Stimulated activated CD8-positive, alpha-beta memory T cell treated with anti-CD3 and anti-CD28 coated beads, Interleukin-12 subunit alpha, Interleukin-12 subunit beta, amount 100 ng/mL, for 1 hour (primary cell): Measurements from ENCODE around the gene UNC5B.

Source experiments
- DNase-seq: peaks from one replicate; pipeline ENCODE4 v3.0.0-alpha.2; 2020; ENCODE audit warnings: low read depth

Gene UNC5B

GRCh38 chr10:71239946-71240795, 27.8 kb downstream of the UNC5B start:
- no peak for DNase-seq

GRCh38 chr10:71241114-71241829, 28.9 kb downstream of the UNC5B start:
- DNase-seq: no peak

DNA sequence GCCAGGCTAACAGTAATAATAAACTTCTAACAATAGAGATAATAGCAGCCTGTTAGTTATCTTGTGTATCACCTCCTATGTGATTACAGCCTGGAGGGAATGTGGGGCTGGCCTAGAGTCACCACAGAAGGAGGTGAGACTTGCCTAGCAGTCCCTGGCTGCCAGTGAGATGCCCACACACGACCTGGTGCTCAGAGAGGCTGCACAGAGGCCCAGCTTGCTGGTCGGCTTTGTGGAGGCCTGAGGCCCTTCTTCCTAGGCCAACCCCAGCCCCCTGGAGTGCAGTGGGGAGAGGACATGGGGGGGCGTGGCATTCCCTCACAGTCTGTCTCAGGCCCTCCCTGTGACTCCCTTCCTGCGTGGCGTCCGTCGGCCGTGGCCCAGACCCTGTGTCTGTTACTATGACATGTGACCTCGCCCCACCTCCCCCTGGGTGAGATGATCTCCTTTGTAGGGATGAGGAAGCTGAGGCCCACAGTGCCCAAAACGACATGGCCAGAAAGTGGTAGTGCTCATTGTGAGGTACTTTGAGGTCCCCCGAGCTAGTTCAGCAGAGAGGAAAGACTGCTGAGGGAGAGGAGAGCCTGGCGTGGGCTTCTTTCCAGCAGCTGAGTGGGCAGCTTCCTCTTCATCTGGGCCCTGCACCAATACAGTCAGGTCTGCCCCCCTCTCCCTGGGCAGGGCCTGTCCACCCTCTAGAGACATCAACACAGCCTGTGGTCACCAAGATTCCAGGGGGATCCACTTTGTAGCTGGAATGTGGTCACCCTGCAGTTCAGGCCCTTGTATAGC, 29.7 kb downstream of the UNC5B start:
- no peak for DNase-seq

DNA sequence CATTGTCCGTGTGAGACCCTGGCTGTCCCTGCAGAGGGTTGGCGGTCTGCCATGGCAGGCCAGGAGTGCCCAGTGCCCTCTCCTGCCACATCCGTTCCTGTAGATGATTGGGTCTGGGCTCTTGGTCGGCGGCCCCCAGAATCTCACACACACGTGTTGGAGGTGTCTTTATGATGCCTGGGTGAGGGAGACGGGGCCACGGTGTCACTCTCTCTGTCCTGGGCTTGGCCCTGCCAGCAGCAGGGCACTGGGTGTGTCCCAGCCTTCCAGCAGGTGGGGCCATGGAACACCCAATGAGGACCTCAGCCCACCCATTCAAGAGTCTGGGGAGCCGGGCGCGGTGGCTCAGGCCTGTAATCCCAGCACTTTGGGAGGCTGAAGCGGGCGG, 30.2 kb downstream of the UNC5B start:
- DNase-seq: no peak

DNA sequence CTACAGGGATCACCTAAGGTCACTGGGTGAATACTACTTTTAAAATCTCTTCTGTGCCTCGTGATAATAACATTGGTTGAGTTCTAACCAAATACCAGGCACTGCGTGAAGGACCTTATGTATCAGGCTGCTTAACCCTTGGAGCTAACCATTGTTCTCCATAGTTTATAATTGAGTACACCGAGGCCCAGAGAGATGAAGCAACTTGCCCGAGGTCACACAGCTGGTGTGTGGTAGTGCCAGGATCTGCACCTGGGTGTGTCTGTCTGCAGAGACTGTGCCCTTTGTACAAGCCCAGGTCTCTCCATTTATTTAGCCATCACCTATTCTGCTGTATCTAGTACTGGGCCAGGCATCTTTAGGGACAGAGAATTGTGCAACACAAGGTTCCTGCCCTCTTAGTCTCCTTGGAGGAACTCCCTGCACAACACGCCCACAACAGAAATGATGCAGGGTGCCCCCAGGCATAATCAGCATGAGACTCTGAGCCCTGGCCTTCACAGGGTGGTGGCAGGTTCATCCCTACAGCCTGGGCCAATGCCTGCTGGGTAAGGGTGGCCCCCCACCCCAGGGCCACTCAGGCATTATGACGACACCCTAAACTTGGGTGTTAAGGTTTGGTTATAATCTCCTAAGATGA, 31.5 kb downstream of the UNC5B start:
- no peak for DNase-seq

GRCh38 chr10:71244431-71245419, 32.4 kb downstream of the UNC5B start:
- DNase-seq: no peak

DNA sequence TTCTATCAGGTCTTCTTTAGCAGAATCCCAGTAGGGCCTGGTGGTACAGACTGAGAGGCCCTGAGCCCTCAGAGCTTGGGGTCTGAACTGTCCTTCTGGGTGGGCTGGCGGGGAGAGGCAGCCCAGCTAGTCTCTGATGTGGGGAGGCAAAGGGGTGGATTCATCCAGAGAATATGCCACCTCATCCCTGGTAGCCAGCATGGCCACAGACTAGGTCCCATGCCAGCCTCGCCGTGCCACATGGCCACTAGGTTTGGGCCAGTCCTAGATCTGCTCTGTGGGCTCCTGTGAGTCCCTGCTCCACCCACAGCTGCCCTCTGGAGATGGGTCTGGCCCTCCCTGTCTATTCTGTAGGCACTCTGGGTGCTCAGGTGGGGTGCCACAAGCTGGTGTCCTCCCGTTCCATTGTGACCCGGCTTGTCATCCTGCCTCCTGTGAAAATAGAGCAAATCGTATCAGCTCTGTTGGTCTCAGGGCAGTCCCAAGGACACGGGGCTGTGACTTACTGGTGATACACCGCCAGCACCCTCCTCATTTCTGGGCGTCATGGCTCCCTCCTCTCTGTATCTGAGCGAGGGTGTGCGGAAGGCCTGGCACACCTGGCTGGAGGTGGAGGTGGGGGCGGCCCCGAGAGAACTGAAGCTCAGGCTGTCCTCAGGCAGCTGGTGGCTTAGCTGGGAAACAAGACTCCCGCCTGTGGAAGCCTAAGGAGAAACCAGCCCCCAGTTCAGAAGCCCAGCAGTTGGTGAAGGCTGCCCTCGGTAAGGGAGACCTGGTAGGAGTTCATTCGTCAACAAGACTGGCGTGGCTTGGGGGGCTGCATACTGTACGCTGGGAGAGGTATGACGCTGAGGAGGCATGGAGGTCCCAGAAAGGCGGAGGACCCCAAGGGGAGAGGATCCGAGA, 33.3 kb downstream of the UNC5B start:
- DNase-seq: no peak

GRCh38 chr10:71246591-71247413, 34.4 kb downstream of the UNC5B start:
- DNase-seq: no peak

DNA sequence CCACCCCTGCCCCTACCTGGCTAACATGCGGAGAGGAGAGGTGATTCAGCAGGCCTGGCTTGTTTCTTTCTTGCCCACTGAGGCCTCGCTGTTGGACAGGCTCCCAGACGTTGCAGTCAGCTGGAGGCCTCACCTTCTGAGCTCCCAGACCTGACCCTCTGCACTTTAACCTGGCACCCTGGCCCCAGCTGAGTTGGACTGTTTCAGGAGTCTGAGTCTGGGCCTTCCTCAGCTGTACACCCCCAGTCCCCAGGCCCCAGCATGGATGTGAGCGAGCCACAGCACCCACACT, 35.0 kb downstream of the UNC5B start:
- no peak for DNase-seq

- DNase-seq: no peak
Observed at GRCh38 chr10:71247804-71248203, 35.4 kb downstream of the UNC5B start.

- no peak for DNase-seq
Observed at GRCh38 chr10:71248210-71248609, 35.8 kb downstream of the UNC5B start.

GRCh38 chr10:71249996-71250395, 37.6 kb downstream of the UNC5B start:
- DNase-seq: no peak

GRCh38 chr10:71250405-71250804, 38.0 kb downstream of the UNC5B start:
- no peak for DNase-seq

- no peak for DNase-seq
Observed at GRCh38 chr10:71250842-71251241, 38.5 kb downstream of the UNC5B start.

DNA sequence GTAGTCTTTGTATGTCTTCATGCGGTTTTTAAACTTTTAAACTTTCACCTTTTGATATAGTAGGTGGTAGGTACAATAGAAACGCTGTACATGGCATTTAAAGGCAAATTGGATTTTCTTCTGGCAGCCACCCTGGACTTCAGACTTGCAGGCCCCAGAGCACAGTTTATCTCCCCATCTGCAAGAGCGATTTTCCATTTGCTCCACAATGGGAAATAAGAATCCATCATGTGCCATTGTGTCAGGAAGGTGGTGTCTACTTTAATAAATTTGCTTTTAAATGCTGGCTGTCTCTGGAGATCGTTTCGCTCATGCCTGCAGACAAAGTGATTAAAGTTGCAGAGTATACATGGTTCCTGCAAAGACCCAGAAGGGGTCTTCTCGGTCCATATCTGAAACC, 38.9 kb downstream of the UNC5B start:
- DNase-seq: no peak

DNA sequence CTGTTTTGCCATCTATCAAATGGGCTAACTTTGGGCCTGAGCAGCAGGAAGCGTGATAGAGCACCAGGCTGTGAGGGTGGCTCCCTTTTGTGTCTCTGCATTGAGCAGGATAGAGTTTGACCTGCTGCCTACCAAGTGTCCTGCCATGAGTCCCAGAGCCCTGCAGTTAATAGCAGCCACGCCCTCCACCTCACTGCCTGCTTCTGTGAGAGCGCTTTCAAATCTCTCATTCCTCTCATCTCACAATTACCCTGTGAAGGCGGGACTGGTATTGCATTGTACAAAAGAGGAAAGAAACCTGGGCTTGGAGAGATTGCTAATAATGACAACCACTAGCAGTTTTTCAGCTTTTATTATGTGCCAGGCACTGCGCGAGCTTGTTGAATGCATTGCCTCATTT, 39.9 kb downstream of the UNC5B start:
- DNase-seq: no peak

DNA sequence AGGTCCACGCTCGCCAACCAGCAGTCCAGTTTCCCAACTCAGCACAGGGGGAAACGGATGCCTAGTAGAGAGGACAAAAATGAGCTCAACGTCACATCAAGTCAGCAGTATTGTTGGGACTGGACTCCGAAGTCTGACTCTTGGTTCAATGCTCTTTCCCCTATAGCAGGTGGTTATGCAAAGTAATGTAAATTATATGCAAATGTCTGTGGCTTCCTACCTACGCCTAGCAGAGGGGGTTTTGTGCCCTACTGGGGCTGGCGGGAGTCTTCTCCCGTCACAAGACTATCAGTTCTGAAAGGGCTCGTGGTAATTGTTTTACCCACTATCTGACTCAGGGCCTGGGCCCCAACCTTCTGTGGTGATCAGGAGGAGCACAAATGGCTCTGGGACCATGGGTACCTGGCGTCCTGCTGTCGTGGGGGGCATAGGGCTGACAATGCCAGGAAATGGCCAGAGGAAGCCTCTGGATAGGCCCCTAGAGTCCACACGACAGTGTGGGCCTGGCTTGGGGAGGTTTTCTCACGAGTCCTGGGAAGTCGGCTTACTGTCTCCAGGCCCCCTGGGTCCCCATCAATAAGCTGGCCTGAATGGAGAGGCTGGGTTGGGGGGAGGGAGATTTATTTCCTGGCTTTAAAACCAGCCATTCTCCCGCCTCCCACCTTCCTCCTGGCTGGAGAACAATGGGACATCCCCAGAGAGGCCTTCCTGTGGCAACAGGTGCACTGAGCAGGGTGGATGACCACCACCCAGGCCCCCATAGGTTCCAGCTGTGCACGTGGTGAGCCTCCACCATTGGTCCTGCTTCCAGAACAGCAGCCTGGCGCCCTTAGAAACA, 41.8 kb downstream of the UNC5B start:
- DNase-seq: no peak

- no peak for DNase-seq
Observed at GRCh38 chr10:71254834-71255549, 42.6 kb downstream of the UNC5B start.
